Bronchial epithelial cell (primary cell): ENCODE data around the gene ANXA2. TPM values are rescaled to one million over a fixed set of nuclear protein-coding genes. Genes with fewer than 3 reads are reported as not detected.

Source experiments
- DNase-seq: peaks from one replicate; pipeline ENCODE4 v3.0.0-alpha.2; 2010; ENCODE audit warnings: low read depth
- FAIRE-seq: peaks from 2 replicates; lab custom pipeline; 2011; peaks lifted over from hg19 to GRCh38; lab: Jason Lieb, UNC
- H3K27me3 ChIP-seq: 2 replicates; pipeline ENCODE4 v1.5.1; 2011; ENCODE audit warnings: low read length; ENCODE audit not compliant: control insufficient read depth, insufficient read depth
- H3K36me3 ChIP-seq: 2 replicates; pipeline ENCODE4 v1.5.1; 2011; ENCODE audit warnings: low read length; ENCODE audit not compliant: control insufficient read depth, insufficient read depth
- H3K4me3 ChIP-seq: 2 replicates; pipeline ENCODE4 v1.5.1; 2011; ENCODE audit warnings: mild to moderate bottlenecking, low read depth, low read length, control low read depth
- CTCF ChIP-seq: IDR thresholded peaks from 2 replicates; pipeline ENCODE4 v1.5.1; 2011; ENCODE audit warnings: mild to moderate bottlenecking, moderate library complexity, low read length, control low read depth, inconsistent platforms; ENCODE audit not compliant: insufficient read depth, severe bottlenecking
- total RNA-seq: library from RNA; depleted of rRNA; stranded (reverse); fragments of >200 nt; gene quantifications from 2 replicates; pipeline ENCODE4 v1.2.1, GENCODE V29; 2014

ANXA2 gene
- total RNA-seq, 1 donor from 2014 or later = 5,325 TPM

DNA sequence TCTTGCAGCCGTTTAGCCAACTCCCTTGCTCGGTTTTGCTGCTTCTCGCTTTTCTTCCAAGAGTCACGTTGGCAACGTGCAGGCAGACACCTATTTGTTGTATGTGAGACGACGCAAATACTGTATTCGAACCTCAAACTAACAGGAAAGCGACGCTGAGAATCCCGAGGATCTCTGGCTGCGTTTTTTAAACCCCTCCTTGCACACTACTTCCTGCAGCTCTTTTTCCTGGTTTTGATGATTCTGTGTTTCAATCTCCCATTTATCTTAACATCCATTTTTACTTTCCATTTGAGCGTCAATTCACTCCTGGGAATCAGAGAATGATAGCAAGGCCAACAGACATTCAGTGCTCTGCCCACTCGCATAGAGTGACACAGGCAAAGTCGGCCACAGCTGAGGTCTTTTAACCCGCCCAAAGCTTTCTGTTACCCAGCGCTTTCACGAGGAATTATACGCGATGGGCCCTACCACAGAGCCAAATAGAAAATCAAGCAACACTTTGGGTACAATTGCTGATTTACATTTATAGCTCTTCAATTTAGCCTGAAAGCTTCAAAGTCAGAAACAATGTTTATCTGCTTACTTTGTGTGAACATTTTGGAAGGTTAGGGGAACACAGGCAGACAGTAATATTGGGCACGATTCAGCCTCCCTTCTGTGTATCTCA lies 1.6 kb upstream of the ANXA2 start:
- Histone ChIP-seq H3K36me3 (peaks cover 16% of the 10 kb centered on the region), H3K27me3 (no peaks in the 10 kb centered on the region), H3K4me3 (peak overlapping the region; percentile 41)
- FAIRE-seq (no peak), DNase-seq (no peak)
- no peak for TF ChIP-seq CTCF

DNA sequence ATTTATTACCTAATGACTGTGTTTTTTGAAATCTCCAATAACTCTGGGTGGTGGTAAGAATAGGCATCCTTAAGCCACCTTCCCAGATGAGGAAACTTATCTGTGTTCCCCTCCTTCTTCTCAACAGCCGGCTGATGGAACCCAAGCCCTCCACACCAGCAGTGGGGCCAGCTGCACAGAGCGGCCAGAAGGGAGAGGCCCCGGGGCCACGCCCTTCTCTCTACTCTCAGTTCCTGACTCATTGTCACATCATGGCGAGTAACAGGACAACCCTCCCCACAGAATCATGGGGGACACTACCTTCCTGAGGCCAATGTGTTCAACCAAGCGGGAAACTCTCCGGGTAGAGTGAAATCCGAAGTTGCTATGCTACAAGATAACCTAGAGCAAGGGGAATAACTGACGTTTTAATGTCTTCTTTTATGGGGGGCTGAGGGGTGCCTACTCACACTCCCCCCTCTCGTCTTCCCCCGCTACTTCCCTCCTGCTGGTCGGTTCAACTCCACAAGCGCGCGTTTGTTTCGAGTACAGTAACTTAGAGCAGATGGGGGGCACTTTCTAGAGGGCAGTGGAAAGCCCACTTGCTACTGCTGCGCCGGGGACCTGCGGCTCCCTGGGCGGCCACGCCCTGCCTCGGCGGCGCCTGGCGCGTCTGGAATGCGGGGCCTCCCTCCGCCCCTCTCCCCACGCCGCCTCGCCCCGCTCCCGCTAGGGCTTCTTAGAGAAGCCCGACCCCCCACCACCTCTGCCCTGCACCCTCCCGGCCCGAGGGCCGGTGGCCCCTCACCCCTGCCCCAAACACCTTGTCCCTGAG lies 621 bp downstream of the ANXA2 start:
- Histone ChIP-seq H3K27me3 (no peaks in the 10 kb centered on the region), H3K36me3 (peaks cover 18% of the 10 kb centered on the region), H3K4me3 (peak overlapping the region; percentile 96)
- DNase-seq = peak; percentile 62
- no peak for TF ChIP-seq CTCF
- no peak for FAIRE-seq

DNA sequence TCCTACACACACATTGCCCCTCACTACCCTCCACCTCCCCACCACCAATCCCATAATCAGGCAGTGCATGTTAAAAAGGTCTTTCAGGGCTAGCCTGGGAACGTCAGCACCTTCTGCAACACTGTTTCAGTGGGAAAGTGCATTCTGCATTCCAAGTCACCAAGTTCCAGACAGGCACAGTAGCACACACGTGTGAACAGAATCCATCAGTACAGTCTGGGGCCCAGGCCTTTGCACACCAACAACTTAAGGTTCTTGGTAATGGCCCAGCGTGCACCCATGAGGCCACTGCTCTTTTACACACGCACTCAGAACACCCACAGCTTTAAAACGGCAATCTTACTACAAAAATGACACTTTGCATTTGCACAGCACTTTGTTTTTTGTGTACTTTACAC lies 1.2 kb downstream of the ANXA2 start:
- no peaks in the 10 kb centered on the region for H3K27me3 ChIP-seq
- DNase-seq (peak; percentile 17), FAIRE-seq (no peak)
- peaks cover 18% of the 10 kb centered on the region for H3K36me3 ChIP-seq
- TF ChIP-seq CTCF = no peak
- H3K4me3 ChIP-seq = peak overlapping the region; percentile 96

- no peaks in the 10 kb centered on the region for H3K27me3 ChIP-seq
- H3K36me3 ChIP-seq = peaks cover 18% of the 10 kb centered on the region
- FAIRE-seq (no peak), DNase-seq (peak; percentile 27)
- peak overlapping the region; percentile 96 for H3K4me3 ChIP-seq
- TF ChIP-seq CTCF = no peak
Measured at GRCh38 chr15:60396100-60396499, 1.7 kb downstream of the ANXA2 start.

DNA sequence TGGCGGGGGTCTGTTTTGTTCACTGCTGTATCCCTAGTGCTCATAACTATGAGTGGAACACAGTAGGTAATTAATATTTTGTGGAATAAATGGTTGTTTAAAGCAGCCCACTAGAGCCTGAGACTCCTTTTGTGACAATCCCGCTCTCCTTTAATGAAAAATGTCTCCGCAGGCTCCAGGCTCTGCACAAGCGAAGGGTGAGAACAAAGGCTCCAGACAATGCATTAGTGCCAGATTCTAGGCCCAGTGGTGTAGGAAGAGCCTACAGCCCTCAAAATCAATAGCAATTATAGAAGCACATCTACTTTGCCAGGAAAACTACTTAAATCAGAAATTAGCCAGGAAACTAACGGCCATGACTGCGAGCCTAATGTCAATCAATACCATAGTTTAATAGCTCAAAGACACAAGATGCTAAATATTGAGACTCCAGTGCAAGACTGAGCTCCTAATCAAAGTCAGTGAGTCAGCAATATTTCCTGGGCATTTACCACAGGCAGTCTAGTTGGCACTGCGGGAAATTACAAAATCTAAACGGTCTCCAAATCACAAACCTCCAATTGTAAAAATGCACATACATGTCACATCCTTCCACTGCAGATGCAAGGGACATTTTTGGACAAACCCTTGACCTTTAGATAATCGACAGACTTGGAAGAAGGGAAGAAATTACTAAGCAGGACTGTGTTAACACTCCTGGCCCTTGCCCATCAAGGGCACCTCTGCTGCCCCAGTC lies 2.3 kb downstream of the ANXA2 start:
- DNase-seq (peak; percentile 28), FAIRE-seq (no peak)
- Histone ChIP-seq H3K27me3 (no peaks in the 10 kb centered on the region), H3K36me3 (peaks cover 20% of the 10 kb centered on the region), H3K4me3 (peak overlapping the region; percentile 96)
- no peak for TF ChIP-seq CTCF
